ENCODE measurements around the gene ZSWIM6. TPM values are rescaled to one million over a fixed set of nuclear protein-coding genes. Genes with fewer than 3 reads are reported as not detected.

ZSWIM6 gene
- total RNA-seq, 1 experiment from 2014 or later, result 13.2 TPM

- BruUV-seq (replicated peaks), result no TSS peak
- Mint-ChIP-seq H3K4me1 (ENCODE audit: low read depth, unreplicated experiment) (no peaks in the 10 kb centered on the region), H3K27ac (ENCODE audit: unreplicated experiment) (no peak overlapping the region), H3K27me3 (ENCODE audit: unreplicated experiment) (no peaks in the 10 kb centered on the region), H3K9me3 (ENCODE audit: low read depth, unreplicated experiment) (no peaks in the 10 kb centered on the region), H3K36me3 (ENCODE audit: insufficient read depth, unreplicated experiment) (peaks cover 13% of the 10 kb centered on the region), H3K4me3 (ENCODE audit: low read depth, unreplicated experiment) (no peak overlapping the region)
- intact Hi-C loops (cut with micrococcal nuclease; ENCODE audit: unreplicated experiment), result no loop called here
- CTCF ChIA-PET, result no interaction called here
- no peak for DNase-seq
- TF ChIP-seq CTCF (IDR thresholded peaks at IDR 0.05; ENCODE audit: unreplicated experiment), result no peak
Observed at GRCh38 chr5:61532983-61533382, 200.9 kb downstream of the ZSWIM6 start.

DNA sequence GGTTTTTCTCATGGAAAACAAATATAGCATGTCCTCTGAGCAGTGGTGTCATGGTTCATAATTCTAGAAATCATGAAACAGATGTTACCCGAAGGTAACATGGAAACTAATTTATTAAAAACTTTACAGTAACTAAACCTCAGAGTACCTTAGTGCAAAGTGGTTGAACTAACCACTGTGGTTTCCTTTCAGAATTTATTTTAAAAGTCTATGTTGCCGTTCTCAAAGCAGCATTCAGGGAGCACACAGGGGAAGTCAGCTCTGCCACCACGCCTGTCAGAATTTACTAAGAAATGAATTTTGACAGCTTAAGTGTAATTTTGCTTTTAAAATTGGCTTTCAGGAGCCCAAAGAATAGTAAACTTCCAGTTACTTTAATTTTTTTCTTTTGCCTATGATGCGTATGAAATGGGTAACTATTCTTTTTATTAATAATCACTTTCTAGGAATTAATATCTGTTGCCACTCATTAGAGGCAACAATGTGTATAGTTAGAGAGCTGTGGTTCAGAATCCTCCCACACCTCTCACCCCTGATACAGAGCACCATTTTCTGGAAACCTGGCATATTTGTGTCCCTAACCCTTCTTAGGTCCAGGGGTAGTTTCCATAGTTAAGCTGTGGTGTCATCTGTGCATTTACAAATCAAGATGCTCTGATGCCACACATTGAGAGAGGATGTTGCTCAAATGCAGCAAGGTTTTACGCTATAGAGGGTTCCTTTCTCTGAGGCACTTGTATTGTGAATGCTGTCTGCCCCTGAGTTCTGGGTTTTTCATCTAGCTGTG is 202.6 kb downstream of the ZSWIM6 start:
- H3K27me3 Mint-ChIP-seq (ENCODE audit: unreplicated experiment), result no peaks in the 10 kb centered on the region
- H3K4me3 Mint-ChIP-seq (ENCODE audit: low read depth, unreplicated experiment), result no peak overlapping the region
- no TSS peak for BruUV-seq (replicated peaks)
- no peak for DNase-seq
- intact Hi-C loops (cut with micrococcal nuclease; ENCODE audit: unreplicated experiment), result no loop called here
- H3K36me3 Mint-ChIP-seq (ENCODE audit: insufficient read depth, unreplicated experiment), result peaks cover 24% of the 10 kb centered on the region
- no peak for TF ChIP-seq CTCF (IDR thresholded peaks at IDR 0.05; ENCODE audit: unreplicated experiment)
- CTCF ChIA-PET, result no interaction called here
- peaks cover 13% of the 10 kb centered on the region for H3K4me1 Mint-ChIP-seq (ENCODE audit: low read depth, unreplicated experiment)
- no peaks in the 10 kb centered on the region for H3K9me3 Mint-ChIP-seq (ENCODE audit: low read depth, unreplicated experiment)
- H3K27ac Mint-ChIP-seq (ENCODE audit: unreplicated experiment), result no peak overlapping the region

DNA sequence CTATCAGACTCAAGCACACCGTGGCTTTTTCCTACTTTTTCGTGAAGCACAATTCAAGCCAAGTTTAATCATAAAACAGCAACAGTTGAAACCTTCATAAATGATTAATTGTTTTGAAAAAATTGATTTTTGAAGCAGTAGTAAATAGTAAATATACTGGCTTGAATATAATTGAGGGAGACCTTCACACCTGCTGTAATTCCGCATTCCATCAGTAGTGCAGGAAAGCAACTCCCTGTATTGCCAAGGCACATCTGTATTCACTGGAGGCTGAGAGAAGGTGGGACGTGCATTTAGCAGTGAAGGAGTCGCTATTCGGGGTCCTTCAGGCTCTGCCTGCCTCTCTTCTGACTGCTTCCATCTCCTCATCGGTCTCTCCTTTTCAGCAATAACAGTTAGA is 203.8 kb downstream of the ZSWIM6 start:
- peaks cover 15% of the 10 kb centered on the region for H3K4me1 Mint-ChIP-seq (ENCODE audit: low read depth, unreplicated experiment)
- no peak for DNase-seq
- H3K4me3 Mint-ChIP-seq (ENCODE audit: low read depth, unreplicated experiment), result no peak overlapping the region
- no peaks in the 10 kb centered on the region for H3K9me3 Mint-ChIP-seq (ENCODE audit: low read depth, unreplicated experiment)
- H3K27me3 Mint-ChIP-seq (ENCODE audit: unreplicated experiment), result no peaks in the 10 kb centered on the region
- TF ChIP-seq CTCF (IDR thresholded peaks at IDR 0.05; ENCODE audit: unreplicated experiment), result no peak
- H3K36me3 Mint-ChIP-seq (ENCODE audit: insufficient read depth, unreplicated experiment), result peaks cover 19% of the 10 kb centered on the region
- CTCF ChIA-PET, result no interaction called here
- H3K27ac Mint-ChIP-seq (ENCODE audit: unreplicated experiment), result no peak overlapping the region
- intact Hi-C loops (cut with micrococcal nuclease; ENCODE audit: unreplicated experiment), result no loop called here
- BruUV-seq (replicated peaks), result no TSS peak

GRCh38 chr5:61536922-61537321 is 204.9 kb downstream of the ZSWIM6 start:
- peaks cover 15% of the 10 kb centered on the region for H3K4me1 Mint-ChIP-seq (ENCODE audit: low read depth, unreplicated experiment)
- no peak overlapping the region for H3K27ac Mint-ChIP-seq (ENCODE audit: unreplicated experiment)
- intact Hi-C loops (cut with micrococcal nuclease; ENCODE audit: unreplicated experiment), result no loop called here
- peaks cover 19% of the 10 kb centered on the region for H3K36me3 Mint-ChIP-seq (ENCODE audit: insufficient read depth, unreplicated experiment)
- no peak for DNase-seq
- no peaks in the 10 kb centered on the region for H3K27me3 Mint-ChIP-seq (ENCODE audit: unreplicated experiment)
- CTCF ChIA-PET, result no interaction called here
- no peak overlapping the region for H3K4me3 Mint-ChIP-seq (ENCODE audit: low read depth, unreplicated experiment)
- no TSS peak for BruUV-seq (replicated peaks)
- TF ChIP-seq CTCF (IDR thresholded peaks at IDR 0.05; ENCODE audit: unreplicated experiment), result no peak
- peaks cover 2% of the 10 kb centered on the region for H3K9me3 Mint-ChIP-seq (ENCODE audit: low read depth, unreplicated experiment)
